A549 (cell line): Measurements from ENCODE around the gene TBX2.

Source experiments
- CEBPB ChIP-seq, 2 experiments: fragments of >200 bp in 1 of 2; sonication (Bioruptor Twin) in 1 of 2; formaldehyde crosslinking in 1 of 2; IDR thresholded peaks; 2 replicates each; pipeline ENCODE4 v1.6.1; 2012 to 2016
- EP300 ChIP-seq, 2 experiments: fragments of >200 bp; sonication (Bioruptor Twin); formaldehyde crosslinking; IDR thresholded peaks; 2 replicates in 1 of 2; 3 replicates in 1 of 2; pipeline ENCODE4 v1.6.1; 2016 to 2017
- JUN ChIP-seq, 2 experiments: fragments of >200 bp; sonication (Bioruptor Twin); formaldehyde crosslinking; IDR thresholded peaks; 2 replicates in 1 of 2; 3 replicates in 1 of 2; pipeline ENCODE4 v1.6.1; 2016 to 2017
- KDM1A ChIP-seq: fragments of 200-600 bp; sonication (generic); IDR thresholded peaks from 2 replicates; pipeline ENCODE4 v1.6.1; 2016; ENCODE audit warnings: low read depth, mild to moderate bottlenecking
- MAFK ChIP-seq: fragments of 450-650 bp; IDR thresholded peaks from 2 replicates; pipeline ENCODE4 v1.6.1; 2014; ENCODE audit not compliant: partially characterized antibody
- NFE2L2 ChIP-seq: fragments of 150-350 bp; conservative IDR thresholded peaks from 2 replicates; pipeline ENCODE4 v1.6.1; 2014; ENCODE audit warnings: low read length
- PBX3 ChIP-seq: IDR thresholded peaks from 2 replicates; pipeline ENCODE4 v1.6.1; 2012
- POLR2A ChIP-seq: IDR thresholded peaks from 2 replicates; pipeline ENCODE4 v1.6.1; 2012; ENCODE audit warnings: mild to moderate bottlenecking, low read length
- REST ChIP-seq: fragments of 200-600 bp; sonication (generic); IDR thresholded peaks from 2 replicates; pipeline ENCODE4 v1.6.1; 2016; ENCODE audit warnings: antibody characterized with exemption, mild to moderate bottlenecking, moderate library complexity
- RFX5 ChIP-seq: fragments of 450-650 bp; IDR thresholded peaks from 2 replicates; pipeline ENCODE4 v1.7.1; 2014; ENCODE audit warnings: antibody characterized with exemption, mild to moderate bottlenecking, moderate library complexity
- ZC3H11A ChIP-seq: fragments of 450-650 bp; IDR thresholded peaks from 2 replicates; pipeline ENCODE4 v1.6.1; 2014; ENCODE audit warnings: antibody characterized with exemption, mild to moderate bottlenecking
- TF ChIP-seq, protein P1 (sequence below): fragments of >200 bp; sonication (Bioruptor Twin); formaldehyde crosslinking; IDR thresholded peaks from 3 replicates; pipeline ENCODE4 v1.5.1; 2016
- TF ChIP-seq, protein P2 (sequence below): fragments of 150-350 bp; IDR thresholded peaks from 2 replicates; pipeline ENCODE4 v1.6.1; 2014; ENCODE audit warnings: low read depth, mild to moderate bottlenecking, low read length

DNA sequence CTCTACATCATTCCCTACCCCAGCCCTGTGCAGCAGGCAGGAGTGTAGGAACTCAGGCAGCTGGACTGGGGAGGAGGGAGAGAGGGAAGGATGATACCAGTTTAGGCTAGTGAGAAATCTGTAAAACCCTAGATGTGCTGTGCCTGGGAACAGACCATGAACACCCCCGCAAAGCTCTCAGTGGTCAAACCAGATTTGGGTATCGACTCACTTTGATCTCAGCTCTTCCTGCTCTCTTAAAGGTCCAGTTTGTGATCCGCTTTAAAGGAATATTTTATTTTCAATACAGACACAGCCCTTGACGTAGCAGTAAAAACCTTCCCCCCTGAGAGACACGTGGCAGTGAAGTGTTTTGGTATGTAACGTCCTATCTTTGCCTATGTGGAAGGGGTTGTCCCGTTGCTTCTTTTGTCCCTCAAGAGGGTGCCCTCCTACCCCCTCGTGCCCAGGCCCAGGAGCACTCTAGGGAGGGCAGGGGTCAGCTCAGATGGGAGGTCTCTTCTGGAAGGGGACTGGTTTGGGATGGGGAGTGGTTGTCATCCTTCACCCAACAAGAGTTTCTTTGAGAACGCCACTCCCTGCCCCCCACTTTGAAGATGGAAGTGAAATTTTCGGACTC, 19.3 kb upstream of the TBX2 start:
- TF ChIP-seq PBX3 (no peak), REST (no peak), POLR2A (no peak), KDM1A (no peak), NFE2L2 (no peak), RFX5 (no peak), JUN (IDR thresholded peaks at IDR 0.05) (no peak), CEBPB (IDR thresholded peaks at IDR 0.05) (no peak), ZC3H11A (no peak), EP300 (IDR thresholded peaks at IDR 0.05) (no peak), MAFK (no peak)
- TF ChIP-seq, protein P1, sequence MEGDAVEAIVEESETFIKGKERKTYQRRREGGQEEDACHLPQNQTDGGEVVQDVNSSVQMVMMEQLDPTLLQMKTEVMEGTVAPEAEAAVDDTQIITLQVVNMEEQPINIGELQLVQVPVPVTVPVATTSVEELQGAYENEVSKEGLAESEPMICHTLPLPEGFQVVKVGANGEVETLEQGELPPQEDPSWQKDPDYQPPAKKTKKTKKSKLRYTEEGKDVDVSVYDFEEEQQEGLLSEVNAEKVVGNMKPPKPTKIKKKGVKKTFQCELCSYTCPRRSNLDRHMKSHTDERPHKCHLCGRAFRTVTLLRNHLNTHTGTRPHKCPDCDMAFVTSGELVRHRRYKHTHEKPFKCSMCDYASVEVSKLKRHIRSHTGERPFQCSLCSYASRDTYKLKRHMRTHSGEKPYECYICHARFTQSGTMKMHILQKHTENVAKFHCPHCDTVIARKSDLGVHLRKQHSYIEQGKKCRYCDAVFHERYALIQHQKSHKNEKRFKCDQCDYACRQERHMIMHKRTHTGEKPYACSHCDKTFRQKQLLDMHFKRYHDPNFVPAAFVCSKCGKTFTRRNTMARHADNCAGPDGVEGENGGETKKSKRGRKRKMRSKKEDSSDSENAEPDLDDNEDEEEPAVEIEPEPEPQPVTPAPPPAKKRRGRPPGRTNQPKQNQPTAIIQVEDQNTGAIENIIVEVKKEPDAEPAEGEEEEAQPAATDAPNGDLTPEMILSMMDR = no peak
- TF ChIP-seq, protein P2, sequence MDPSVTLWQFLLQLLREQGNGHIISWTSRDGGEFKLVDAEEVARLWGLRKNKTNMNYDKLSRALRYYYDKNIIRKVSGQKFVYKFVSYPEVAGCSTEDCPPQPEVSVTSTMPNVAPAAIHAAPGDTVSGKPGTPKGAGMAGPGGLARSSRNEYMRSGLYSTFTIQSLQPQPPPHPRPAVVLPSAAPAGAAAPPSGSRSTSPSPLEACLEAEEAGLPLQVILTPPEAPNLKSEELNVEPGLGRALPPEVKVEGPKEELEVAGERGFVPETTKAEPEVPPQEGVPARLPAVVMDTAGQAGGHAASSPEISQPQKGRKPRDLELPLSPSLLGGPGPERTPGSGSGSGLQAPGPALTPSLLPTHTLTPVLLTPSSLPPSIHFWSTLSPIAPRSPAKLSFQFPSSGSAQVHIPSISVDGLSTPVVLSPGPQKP = no peak
